ENCODE measurements around the gene FRG2.
"Not testable (repeated sequence)": the region's sequence is repeated elsewhere in the genome, so short reads cannot be mapped to it uniquely, and the experiment has no call there.

Gene FRG2
- total RNA-seq = 0 to 0.26 (median 0) reads per million in 9 experiments

DNA sequence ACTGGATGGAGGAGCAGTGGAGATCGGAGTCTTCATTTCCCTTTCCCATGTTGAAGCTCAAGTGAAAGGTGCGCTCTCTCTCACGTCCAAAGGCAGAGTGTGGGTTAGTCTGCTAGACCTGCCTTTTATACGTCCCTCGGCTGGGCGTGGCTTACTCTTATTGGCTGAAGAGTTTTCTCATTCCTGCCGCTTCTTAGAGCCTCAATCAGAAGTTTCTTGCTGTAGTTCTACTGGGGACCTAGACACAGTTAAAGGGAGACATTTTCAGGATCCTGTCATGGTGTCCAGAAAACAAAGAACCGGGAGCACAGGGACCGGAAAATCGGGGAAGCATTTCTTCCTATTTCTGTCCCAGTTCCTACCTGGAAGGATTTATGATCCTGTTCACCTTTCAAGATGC is at the start of gene FRG2:
Gene FRG2, minus strand, starts transcription at position 101 of the 400 bp plus-strand sequence. Its CDS starts 52 bp downstream, at position 49.
- H3K27ac Mint-ChIP-seq; DNase-seq; H3K9me3 Mint-ChIP-seq; ATAC-seq (replicated peaks); H3K36me3 Mint-ChIP-seq (ENCODE audit: insufficient read depth); H3K27me3 Mint-ChIP-seq; H3K4me3 Mint-ChIP-seq; H3K4me1 Mint-ChIP-seq (ENCODE audit: low read depth in 2 of 2): not testable (repeated sequence)

GRCh38 chr4:190068351-190068750 is 41.3 kb upstream of the FRG2 start:
- DNase-seq; H3K27ac Mint-ChIP-seq; H3K27me3 Mint-ChIP-seq; H3K9me3 Mint-ChIP-seq; H3K36me3 Mint-ChIP-seq (ENCODE audit: insufficient read depth); H3K4me3 Mint-ChIP-seq; ATAC-seq (replicated peaks); H3K4me1 Mint-ChIP-seq (ENCODE audit: low read depth in 2 of 2): not testable (repeated sequence)

- not testable (repeated sequence) for H3K36me3 Mint-ChIP-seq (ENCODE audit: insufficient read depth); H3K27me3 Mint-ChIP-seq; H3K4me3 Mint-ChIP-seq; H3K27ac Mint-ChIP-seq; H3K9me3 Mint-ChIP-seq; H3K4me1 Mint-ChIP-seq (ENCODE audit: low read depth in 2 of 2); DNase-seq; ATAC-seq (replicated peaks)
These were observed 37.7 kb upstream of the FRG2 start for GRCh38 chr4:190064805-190065204.

DNA sequence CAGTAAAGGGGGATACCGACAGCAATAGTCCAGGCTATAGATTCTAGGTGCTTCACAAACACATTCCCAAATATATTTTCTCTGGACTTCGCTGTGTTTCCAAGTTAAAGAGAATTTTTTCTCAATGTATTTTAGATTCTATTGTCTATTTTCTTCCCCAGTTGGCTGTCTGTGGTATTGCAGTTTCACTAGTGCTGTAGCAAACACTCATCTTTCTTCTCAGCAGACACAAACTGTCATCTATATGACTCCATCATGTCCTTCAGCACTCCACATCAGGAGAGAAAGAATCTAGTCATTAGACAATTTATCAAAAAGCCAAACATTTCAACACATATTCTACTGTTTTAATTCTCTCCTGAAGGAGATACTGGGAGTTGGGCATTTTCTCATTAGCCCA is 37.3 kb upstream of the FRG2 start, which contains the start of gene DBET:
Gene DBET, plus strand, starts transcription at position 161 of the 400 bp plus-strand sequence.
- not testable (repeated sequence) for ATAC-seq (replicated peaks); DNase-seq; H3K27me3 Mint-ChIP-seq; H3K27ac Mint-ChIP-seq; H3K4me3 Mint-ChIP-seq; H3K36me3 Mint-ChIP-seq (ENCODE audit: insufficient read depth); H3K4me1 Mint-ChIP-seq (ENCODE audit: low read depth in 2 of 2); H3K9me3 Mint-ChIP-seq

DNA sequence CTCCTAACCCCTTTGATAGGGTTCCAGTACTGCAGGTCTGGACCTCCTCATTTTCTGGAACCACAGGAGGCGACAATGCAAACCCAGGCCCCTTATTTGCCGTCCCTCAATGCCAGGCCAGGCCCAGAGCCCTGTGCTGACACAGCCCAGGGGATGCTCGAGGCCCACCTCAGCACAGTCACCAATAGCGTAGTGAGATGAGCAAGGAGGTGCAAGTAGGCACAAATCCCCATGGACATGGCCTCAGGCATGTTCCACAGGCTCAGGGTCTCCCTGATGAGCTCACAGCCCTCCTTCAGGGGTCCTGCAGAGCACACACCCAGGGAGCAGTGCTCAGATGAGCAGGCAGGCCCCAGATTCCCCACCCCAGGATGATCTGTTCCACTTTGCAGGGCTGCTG is 31.9 kb upstream of the FRG2 start:
- DNase-seq; H3K27me3 Mint-ChIP-seq; H3K36me3 Mint-ChIP-seq (ENCODE audit: insufficient read depth); H3K27ac Mint-ChIP-seq; H3K4me3 Mint-ChIP-seq; ATAC-seq (replicated peaks); H3K4me1 Mint-ChIP-seq (ENCODE audit: low read depth in 2 of 2); H3K9me3 Mint-ChIP-seq: not testable (repeated sequence)

- ATAC-seq (replicated peaks); H3K9me3 Mint-ChIP-seq; H3K4me1 Mint-ChIP-seq (ENCODE audit: low read depth in 2 of 2); H3K27me3 Mint-ChIP-seq; H3K27ac Mint-ChIP-seq; H3K36me3 Mint-ChIP-seq (ENCODE audit: insufficient read depth); H3K4me3 Mint-ChIP-seq; DNase-seq: not testable (repeated sequence)
These were observed 22.6 kb upstream of the FRG2 start for GRCh38 chr4:190049378-190050239.

DNA sequence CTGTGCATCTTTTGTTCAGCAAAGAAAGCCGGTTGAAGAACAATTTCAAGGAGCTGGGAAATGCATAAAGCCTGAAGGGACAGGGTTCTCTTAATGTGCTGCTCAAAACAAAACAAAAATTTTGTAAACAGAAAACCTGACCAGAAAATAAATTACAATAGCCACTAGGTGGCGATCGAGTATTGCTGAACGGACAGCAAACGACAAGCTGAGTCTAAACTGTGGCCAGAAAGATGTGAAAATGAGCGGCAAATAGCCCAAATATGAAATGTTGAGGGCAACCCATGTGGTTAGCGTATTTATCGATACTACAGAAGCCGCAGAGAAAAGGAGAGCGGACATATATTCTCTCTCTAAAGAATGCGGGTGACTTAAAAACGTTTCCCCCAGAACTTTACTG is 20.6 kb upstream of the FRG2 start:
- H3K27ac Mint-ChIP-seq; H3K9me3 Mint-ChIP-seq; H3K36me3 Mint-ChIP-seq (ENCODE audit: insufficient read depth); DNase-seq; ATAC-seq (replicated peaks); H3K4me3 Mint-ChIP-seq; H3K27me3 Mint-ChIP-seq; H3K4me1 Mint-ChIP-seq (ENCODE audit: low read depth in 2 of 2): not testable (repeated sequence)

DNA sequence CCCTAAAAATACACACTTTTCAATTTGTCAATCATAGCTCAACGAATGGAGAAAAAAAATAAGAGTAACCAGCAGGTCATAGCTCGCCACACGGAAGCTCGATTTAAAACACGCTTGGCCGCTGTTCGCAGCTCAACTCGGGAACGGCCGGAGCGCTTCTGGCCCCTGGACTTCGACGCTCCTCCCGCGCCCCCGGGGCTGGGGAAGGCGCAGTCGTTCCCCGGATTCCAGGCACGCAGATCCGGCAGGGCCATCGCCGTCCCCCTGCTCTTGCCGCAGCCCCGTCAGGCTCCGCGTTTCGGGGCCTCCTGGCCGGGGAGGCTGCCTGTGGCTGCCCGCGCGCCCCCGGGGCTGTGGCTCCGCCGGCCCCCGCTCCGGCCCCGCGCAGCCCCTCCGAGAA is 13.8 kb upstream of the FRG2 start:
- H3K36me3 Mint-ChIP-seq (ENCODE audit: insufficient read depth); H3K27ac Mint-ChIP-seq; H3K4me3 Mint-ChIP-seq; DNase-seq; H3K9me3 Mint-ChIP-seq; H3K27me3 Mint-ChIP-seq; H3K4me1 Mint-ChIP-seq (ENCODE audit: low read depth in 2 of 2); ATAC-seq (replicated peaks): not testable (repeated sequence)

GRCh38 chr4:190037704-190038388 is 10.8 kb upstream of the FRG2 start:
- H3K27ac Mint-ChIP-seq; H3K9me3 Mint-ChIP-seq; H3K4me1 Mint-ChIP-seq (ENCODE audit: low read depth in 2 of 2); DNase-seq; H3K36me3 Mint-ChIP-seq (ENCODE audit: insufficient read depth): not testable (repeated sequence)
- Mint-ChIP-seq H3K4me3 (peak overlapping the region in 1 of 2 donors; percentile 59), H3K27me3 (peaks cover 0 to 16% of the 10 kb centered on the region in 2 donors)
- peak; percentile 64 for ATAC-seq (replicated peaks)

GRCh38 chr4:190031264-190031663 is 4.2 kb upstream of the FRG2 start:
- H3K4me3 Mint-ChIP-seq; ATAC-seq (replicated peaks); H3K36me3 Mint-ChIP-seq (ENCODE audit: insufficient read depth); H3K9me3 Mint-ChIP-seq; DNase-seq; H3K27ac Mint-ChIP-seq; H3K4me1 Mint-ChIP-seq (ENCODE audit: low read depth in 2 of 2): not testable (repeated sequence)
- H3K27me3 Mint-ChIP-seq = peaks cover 0 to 15% of the 10 kb centered on the region in 2 donors

DNA sequence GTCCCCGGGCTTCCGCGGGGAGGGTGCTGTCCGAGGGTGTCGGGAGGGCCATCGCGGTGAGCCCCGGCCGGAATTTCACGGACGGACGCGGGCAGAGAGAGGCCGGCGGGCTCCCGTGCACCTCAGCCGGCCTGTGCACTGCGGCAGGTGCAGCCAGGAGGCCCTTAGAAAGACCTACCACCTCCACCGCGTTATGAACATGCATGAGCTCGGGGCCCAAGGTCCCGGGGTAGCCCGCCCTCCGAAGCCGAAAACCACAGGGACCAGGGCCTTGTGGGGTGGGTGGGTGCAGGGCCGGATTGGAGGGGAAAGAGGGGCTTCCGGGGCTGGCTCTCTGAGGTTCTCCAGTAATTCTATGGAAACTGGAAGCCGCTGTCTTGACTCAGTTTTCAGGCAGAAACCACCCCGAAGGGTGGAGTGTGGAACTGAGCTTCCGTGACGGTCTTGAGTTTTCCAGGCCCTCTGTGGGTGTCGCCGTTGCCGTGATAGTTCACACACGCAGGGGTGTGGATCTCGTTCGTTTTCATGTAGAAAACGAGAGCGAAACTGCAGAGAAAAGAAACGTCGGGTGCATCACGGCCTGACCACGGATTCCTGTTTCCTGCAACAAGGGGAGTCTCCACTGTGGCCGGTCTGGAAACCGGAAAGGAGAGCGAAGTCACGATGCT is 4.3 kb downstream of the FRG2 start:
- Mint-ChIP-seq H3K4me1 (ENCODE audit: low read depth in 2 of 2) (peaks cover 14 to 26% of the 10 kb centered on the region in 2 donors), H3K4me3 (peak overlapping the region; percentile 71 to 72), H3K27me3 (peaks cover 34 to 37% of the 10 kb centered on the region in 2 donors)
- H3K9me3 Mint-ChIP-seq; H3K27ac Mint-ChIP-seq; H3K36me3 Mint-ChIP-seq (ENCODE audit: insufficient read depth); DNase-seq: not testable (repeated sequence)
- peak; percentile 54 for ATAC-seq (replicated peaks)

DNA sequence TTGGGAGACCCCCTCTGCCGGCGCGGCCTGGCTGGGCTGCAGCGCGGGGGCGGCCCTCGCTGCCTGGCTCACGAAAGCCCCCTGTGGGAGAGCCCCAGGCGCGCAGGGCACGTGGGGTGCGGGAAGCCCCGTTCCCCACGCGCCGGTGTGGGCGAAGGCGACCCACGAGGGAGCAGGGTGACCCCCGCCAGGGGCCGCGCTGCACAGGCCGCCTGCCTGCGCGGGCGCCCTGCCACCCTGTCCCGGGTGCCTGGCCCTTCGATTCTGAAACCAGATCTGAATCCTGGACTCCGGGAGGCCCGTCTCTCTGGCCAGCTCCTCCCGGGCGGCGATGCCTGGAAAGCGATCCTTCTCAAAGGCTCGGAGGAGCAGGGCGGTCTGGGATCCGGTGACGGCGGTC is 5.1 kb downstream of the FRG2 start:
- not testable (repeated sequence) for ATAC-seq (replicated peaks); H3K9me3 Mint-ChIP-seq; H3K27ac Mint-ChIP-seq; H3K36me3 Mint-ChIP-seq (ENCODE audit: insufficient read depth); H3K4me3 Mint-ChIP-seq; DNase-seq
- Mint-ChIP-seq H3K27me3 (peaks cover 39 to 45% of the 10 kb centered on the region in 2 donors), H3K4me1 (ENCODE audit: low read depth in 2 of 2) (peaks cover 17 to 26% of the 10 kb centered on the region in 2 donors)
